GM18520 (cell line): Measurements from ENCODE around the gene MAD1L1.

ENCODE experiments used
- ATAC-seq: cut with Tn5 transposase; IDR thresholded peaks from one replicate; pipeline ENCODE4 v1.9.1; 2021; ENCODE audit not compliant: unreplicated experiment

The MAD1L1 gene

GRCh38 chr7:2158331-2159175 is 74.2 kb downstream of the MAD1L1 start:
- no peak for ATAC-seq

DNA sequence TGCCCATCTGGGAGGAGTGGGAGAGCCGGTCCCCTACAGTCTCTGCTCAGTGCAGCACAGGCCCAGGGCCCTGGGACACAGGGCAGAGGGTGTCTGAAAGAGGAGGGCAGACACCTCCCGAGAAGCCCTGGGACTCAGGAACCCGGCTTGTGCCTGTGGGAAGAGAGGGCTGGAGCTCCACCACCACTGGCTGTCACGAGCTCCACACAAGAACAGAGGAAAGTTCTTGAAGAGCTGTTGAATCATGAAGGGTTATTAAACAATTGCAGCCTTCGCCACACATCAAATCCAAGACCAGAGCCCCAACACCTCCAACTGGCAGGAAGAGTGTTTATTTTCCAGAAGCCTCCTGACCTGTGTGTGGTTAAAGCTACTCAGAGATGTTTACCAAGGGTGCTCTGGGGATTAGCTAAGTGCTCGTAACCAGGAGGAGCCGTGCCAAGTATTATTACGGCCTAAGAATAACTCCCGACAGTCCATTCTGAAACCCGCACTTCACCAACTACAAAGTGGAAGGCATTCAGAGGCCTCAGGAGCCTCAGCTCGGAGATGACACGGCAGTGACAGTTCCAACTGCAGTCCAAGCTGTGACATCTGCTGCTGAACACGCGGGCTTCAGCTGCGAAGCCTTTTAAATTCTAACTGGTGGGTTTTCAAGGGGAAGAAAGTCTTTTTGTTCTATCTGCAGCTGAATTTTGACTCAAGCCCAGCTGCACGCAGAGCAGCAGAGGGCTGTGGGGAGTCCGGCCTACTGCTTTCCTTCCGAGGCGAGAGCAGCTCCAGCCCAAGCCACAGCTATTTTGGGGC is 75.1 kb downstream of the MAD1L1 start:
- ATAC-seq: no peak

DNA sequence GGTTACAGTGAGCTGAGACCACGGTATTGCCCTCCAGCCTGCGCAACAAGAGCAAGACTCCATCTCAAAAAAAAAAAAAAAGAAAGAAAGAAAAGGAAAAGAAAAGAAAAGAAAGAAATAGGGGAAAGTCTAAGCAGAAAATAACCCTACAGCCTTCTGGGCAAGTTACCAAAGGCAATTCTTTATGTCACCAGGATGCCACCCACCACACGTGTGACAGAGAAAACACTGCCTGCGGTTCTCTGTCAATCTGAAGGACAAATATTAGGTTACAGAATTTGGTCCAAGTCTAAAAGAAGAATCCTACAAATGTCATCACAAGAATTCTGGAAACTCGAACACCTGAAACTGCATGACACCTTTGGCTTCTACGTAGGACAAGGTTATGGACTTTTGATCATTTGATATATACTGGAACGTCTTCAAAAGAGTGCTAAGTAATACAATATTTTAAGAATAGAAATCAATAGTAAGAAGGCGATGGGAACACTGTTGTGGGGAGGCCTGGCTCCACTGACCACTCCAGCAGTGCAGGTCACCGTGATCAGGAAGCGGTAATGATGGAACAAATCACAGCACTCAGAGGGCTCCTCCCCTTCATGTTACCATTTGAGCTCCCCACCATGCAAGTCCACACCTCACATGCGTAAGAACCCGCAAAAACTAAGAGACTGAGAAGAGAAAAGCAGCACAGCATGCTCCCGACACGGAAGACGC is 75.8 kb downstream of the MAD1L1 start:
- ATAC-seq: no peak

DNA sequence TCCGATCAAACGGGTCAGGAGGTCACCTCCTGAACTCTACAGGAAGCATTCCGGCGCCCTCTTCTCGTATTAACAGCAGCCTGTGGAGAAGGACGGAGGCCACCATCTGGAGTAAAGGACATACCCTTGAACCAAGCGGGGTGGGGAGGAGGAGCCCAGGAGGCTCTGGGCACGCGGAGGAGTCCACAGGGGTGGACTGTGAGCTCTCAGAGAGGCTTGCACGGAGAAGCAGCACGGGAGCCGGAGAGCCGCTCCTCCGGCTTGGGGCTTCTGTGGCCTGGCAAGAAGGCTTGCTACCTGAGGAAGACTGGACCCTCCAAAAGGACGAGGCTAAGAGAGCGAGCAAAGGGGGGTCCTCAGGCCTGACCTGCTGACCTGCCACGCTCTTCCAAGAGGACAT is 77.9 kb downstream of the MAD1L1 start:
- no peak for ATAC-seq

GRCh38 chr7:2154121-2154520 is 78.6 kb downstream of the MAD1L1 start:
- no peak for ATAC-seq

- no peak for ATAC-seq
Observed at GRCh38 chr7:2152646-2153045, 80.1 kb downstream of the MAD1L1 start.

- ATAC-seq: no peak
Observed at GRCh38 chr7:2151801-2152612, 80.7 kb downstream of the MAD1L1 start.

DNA sequence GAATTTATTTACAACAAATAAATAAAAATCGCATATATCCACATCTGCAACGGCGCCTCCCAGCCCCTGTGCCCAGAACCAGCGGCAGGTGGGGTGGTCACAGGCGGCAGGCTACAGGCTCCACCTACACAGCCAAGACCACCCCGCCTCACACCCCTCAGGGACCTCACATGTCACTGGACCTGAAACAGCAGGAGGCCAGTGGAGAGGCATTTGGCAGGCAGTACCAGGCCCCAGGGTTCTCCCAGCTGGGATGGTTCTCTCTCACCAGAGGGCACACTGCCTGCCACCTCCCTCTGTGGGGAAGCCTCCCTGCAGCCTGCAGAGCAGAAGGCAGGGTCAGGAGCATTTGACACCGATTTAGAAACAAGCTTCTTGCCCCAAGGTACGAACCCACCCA is 81.5 kb downstream of the MAD1L1 start:
- no peak for ATAC-seq

DNA sequence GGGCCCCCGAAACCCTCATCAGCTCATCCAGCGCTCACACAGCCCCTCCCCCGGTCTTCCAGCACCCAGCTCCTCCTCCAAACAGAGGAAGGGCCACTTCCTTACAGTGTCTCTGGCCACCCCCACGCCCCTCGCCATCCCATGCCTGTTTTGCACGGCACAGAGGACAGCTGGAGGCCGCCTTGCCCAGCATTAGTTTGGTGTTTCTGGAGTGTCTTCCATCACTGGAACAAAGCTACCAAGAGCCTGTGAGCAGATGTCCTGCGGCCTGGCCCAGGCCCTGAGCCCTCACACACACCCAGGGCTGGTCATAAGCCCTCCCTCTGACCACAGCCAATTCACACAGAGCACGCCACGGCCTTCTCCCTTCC is 82.3 kb downstream of the MAD1L1 start:
- ATAC-seq: no peak

DNA sequence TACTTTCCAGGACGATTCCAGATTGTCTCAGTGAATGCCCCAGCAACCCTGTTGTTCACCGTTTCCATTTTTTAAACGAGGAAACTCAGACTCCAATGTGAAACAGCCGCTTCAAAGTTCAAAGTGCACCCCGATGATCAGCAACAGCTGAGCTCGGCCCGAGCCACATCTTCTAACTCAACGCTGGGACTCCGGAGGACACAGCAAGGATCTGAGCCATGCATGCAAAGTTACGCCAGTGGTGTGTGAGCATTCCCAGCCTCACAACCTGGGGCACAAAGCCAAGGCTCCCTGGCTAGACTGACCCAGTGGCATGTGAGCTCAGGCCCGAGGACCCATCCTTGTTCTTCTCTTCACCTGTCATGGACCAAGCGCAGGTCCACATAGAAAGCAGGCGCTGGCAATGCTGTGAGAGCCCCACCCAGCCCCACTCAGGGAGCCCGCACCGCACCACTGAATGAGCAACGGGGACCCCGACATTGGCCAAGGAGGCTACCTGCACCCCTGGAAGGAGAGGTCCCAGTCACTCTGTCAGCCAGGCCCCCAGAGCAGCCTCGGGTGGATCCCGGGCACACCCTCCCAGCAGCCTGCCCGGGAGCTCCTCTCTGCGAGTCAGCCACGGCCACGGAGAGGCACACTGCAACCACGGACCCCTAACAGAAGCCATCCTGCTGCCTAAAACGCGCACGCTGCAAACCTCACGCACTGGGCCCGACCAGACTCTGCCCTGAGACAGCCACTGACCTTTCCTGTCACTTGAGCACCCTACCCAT is 82.9 kb downstream of the MAD1L1 start:
- ATAC-seq: no peak

DNA sequence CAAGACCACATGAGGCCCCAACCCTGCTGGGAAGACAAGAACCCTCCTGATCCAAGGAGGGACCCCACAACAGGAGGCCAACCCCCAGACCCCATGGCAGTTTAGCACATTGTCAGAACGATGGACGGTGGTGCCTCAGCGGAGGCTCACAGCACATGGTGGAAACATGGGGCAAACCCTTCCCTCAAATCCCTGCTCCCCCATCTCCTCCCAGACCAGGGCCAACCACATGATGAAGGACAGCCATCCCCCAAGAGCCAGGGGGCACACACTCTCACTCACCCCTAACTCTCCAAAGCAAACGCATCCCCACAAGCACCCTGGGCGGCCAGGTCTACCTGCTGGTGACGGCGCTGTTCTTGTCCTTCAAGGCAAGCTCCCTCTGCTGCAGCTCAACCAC is 83.9 kb downstream of the MAD1L1 start:
- no peak for ATAC-seq

DNA sequence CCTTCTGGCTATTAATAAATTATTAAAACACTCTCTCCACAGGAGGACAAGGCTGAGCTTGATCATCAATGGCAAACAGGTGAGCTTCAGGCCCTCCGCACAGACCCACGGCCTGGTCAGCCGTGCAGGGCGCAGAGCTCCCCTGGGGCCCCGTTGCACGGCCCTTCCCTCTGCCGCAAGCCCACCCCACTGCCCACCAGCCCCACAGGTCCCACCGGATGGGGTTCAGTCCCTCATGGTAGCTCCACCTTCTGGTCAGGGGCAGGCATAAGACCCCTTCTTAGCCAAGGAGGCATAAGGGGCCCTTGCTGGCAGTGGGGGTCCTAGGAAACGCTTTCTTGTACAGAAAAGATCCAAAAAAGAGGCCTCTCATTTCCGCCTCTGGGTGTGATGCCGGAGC is 84.6 kb downstream of the MAD1L1 start:
- no peak for ATAC-seq

DNA sequence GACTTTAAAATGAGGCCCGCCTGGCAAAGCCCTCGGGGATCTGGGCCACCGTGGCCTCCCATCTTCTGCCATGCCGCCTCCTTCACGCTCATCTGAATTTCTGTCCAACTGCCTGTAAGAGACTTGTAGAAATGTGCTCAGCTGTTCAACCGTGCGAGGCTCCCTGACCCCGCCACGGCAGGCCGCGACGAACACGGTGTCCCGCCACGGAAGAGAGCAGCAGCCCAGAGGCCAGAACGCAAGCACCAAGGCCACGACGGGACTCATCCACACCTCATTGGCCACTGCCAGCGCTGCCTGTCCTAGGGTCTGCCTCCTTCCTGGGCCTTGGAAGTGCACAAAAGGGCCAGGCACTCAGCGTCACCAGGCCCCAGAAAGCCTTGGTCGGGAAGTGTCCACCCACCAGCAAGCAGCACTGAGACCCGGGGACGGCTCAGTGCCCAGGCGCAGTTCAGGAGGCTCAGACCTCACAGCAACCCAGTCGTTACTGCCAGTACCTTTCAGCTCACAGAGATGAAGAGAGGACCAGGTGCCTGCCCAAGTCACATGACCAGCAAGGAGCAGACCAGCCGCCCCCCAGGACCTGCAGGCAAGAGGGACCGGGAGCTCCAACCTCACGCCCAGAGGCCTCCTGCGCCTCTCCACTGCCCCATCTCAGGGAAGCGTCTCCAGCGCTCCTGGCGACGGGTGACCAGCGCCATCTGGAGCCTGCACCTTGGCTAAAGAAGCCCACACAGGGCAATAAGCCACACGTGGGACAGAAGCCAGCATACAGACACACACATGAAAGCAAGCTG is 85.9 kb downstream of the MAD1L1 start:
- ATAC-seq: no peak

GRCh38 chr7:2145835-2146580 is 86.7 kb downstream of the MAD1L1 start:
- no peak for ATAC-seq

GRCh38 chr7:2144926-2145325 is 87.8 kb downstream of the MAD1L1 start:
- ATAC-seq: no peak

DNA sequence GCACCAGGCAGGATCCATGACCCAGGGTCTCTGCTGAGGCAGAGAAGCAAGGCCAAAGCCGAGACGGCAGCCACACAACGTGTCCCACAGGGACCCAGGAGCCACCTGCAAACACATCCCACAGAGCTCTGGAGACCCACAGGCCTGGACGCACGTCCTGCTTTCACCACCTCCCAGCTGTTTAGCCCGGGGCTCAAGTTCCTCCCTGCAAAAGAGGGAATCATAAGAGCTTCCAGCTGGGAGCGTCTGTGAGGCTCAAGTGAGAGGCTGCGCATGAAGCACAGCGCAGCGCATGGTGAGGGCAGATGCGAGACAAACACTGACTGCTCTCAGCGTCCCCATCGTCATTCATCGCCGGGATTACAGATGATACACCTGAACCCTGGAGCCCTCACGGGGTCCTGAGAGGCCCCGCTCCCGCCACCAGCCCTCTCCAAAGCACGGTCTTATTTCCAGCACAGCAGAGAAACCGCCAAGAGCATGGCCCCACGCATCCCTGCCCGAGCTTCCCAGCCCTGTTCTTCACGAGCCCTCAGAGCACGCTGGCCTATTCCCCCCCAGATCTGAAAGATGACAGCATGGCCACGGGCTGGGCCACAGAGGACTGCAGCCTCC is 88.7 kb downstream of the MAD1L1 start:
- no peak for ATAC-seq

- ATAC-seq: no peak
Observed at GRCh38 chr7:2143450-2143849, 89.3 kb downstream of the MAD1L1 start.

- no peak for ATAC-seq
Observed at GRCh38 chr7:2142386-2142785, 90.4 kb downstream of the MAD1L1 start.
